GM11168 (cell line): Measurements from ENCODE around the gene CD207.
"Not testable (repeated sequence)": the region's sequence is repeated elsewhere in the genome, so short reads cannot be mapped to it uniquely, and the experiment has no call there.

Experiments
- in situ Hi-C: fragments of 300-500 bp; cut with MboI; formaldehyde crosslinking; loops from one replicate; pipeline ENCODE4 v1.12.0; 2022; ENCODE audit warnings: low sequenced_read_pairs; ENCODE audit not compliant: unreplicated experiment

The CD207 gene

GRCh38 chr2:70835643-70836042 is at the start of gene CD207:
Gene CD207, minus strand, starts transcription at chr2:70835816. Its CDS starts 40 bp downstream, at chr2:70835776.
- in situ Hi-C loops, result no loop called here

- in situ Hi-C loops, result not testable (repeated sequence)
Observed at GRCh38 chr2:70878543-70878942, 42.9 kb upstream of the CD207 start.

- in situ Hi-C loops, result not testable (repeated sequence)
Observed at GRCh38 chr2:70876138-70876537, 40.5 kb upstream of the CD207 start.

GRCh38 chr2:70873541-70873940 is 37.9 kb upstream of the CD207 start:
- in situ Hi-C loops, result no loop called here

- in situ Hi-C loops, result no loop called here
Observed at GRCh38 chr2:70871398-70872211, 36.0 kb upstream of the CD207 start.

- in situ Hi-C loops, result no loop called here
Observed at GRCh38 chr2:70870790-70871189, 35.2 kb upstream of the CD207 start.

GRCh38 chr2:70868970-70869369 is 33.4 kb upstream of the CD207 start:
- in situ Hi-C loops, result loop anchor here (10.0 kb wide), 1 partner anchor 56 kb away; no protein-coding TSS in a partner anchor

GRCh38 chr2:70861777-70862625 is 26.4 kb upstream of the CD207 start:
- in situ Hi-C loops, result loop anchor here (10.0 kb wide), 1 partner anchor 63 kb away; no protein-coding TSS in a partner anchor

GRCh38 chr2:70855667-70856066 is 20.1 kb upstream of the CD207 start:
- in situ Hi-C loops, result no loop called here

- in situ Hi-C loops, result no loop called here
Observed at GRCh38 chr2:70854411-70854810, 18.8 kb upstream of the CD207 start.

GRCh38 chr2:70852824-70853223 is 17.2 kb upstream of the CD207 start:
- in situ Hi-C loops, result no loop called here

GRCh38 chr2:70851704-70852103 is 16.1 kb upstream of the CD207 start:
- in situ Hi-C loops, result no loop called here

GRCh38 chr2:70850925-70851324 is 15.3 kb upstream of the CD207 start:
- in situ Hi-C loops, result no loop called here

GRCh38 chr2:70842401-70842800 is 6.8 kb upstream of the CD207 start:
- in situ Hi-C loops, result no loop called here

- in situ Hi-C loops, result no loop called here
Observed at GRCh38 chr2:70837980-70838925, 2.6 kb upstream of the CD207 start.

GRCh38 chr2:70834881-70835280 is 735 bp downstream of the CD207 start:
- in situ Hi-C loops, result no loop called here

- in situ Hi-C loops, result no loop called here
Observed at GRCh38 chr2:70834106-70834505, 1.5 kb downstream of the CD207 start.

- in situ Hi-C loops, result no loop called here
Observed at GRCh38 chr2:70833246-70833645, 2.4 kb downstream of the CD207 start.

GRCh38 chr2:70832386-70832785 is 3.2 kb downstream of the CD207 start:
- in situ Hi-C loops, result no loop called here

- in situ Hi-C loops, result no loop called here
Observed at GRCh38 chr2:70831861-70832260, 3.8 kb downstream of the CD207 start.
